KMS-11 (cell line): ENCODE data around the gene TRAF3IP1.
"Not testable (repeated sequence)": the region's sequence is repeated elsewhere in the genome, so short reads cannot be mapped to it uniquely, and the experiment has no call there.

Experiments used
- H2AFZ ChIP-seq: fragments of 200-600 bp; sonication (generic); 2 replicates; pipeline ENCODE4 v1.6.1; 2016; ENCODE audit warnings: antibody characterized with exemption, mixed run types, low read depth
- H3K27ac ChIP-seq: fragments of 200-600 bp; sonication (generic); 2 replicates; pipeline ENCODE4 v1.6.1; 2016; ENCODE audit warnings: mild to moderate bottlenecking, mixed run types
- H3K27me3 ChIP-seq: fragments of 200-600 bp; sonication (generic); 2 replicates; pipeline ENCODE4 v1.6.1; 2017; ENCODE audit warnings: mild to moderate bottlenecking, low read depth, mixed run types, moderate library complexity; ENCODE audit not compliant: insufficient read depth
- H3K36me3 ChIP-seq: fragments of 200-600 bp; sonication (generic); 2 replicates; pipeline ENCODE4 v1.6.1; 2017; ENCODE audit warnings: mild to moderate bottlenecking, mixed run types; ENCODE audit not compliant: insufficient read depth
- H3K4me1 ChIP-seq: fragments of 200-600 bp; sonication (generic); 2 replicates; pipeline ENCODE4 v1.6.1; 2016; ENCODE audit warnings: mild to moderate bottlenecking, low read depth, mixed run types; ENCODE audit not compliant: poor library complexity, severe bottlenecking
- H3K4me2 ChIP-seq: fragments of 200-600 bp; sonication (generic); 2 replicates; pipeline ENCODE4 v1.7.0; 2016; ENCODE audit warnings: mild to moderate bottlenecking, mixed run types
- H3K4me3 ChIP-seq: fragments of 200-600 bp; sonication (generic); IDR thresholded peaks from 2 replicates; pipeline ENCODE4 v1.6.1; 2017; ENCODE audit warnings: low read depth, low read length, mixed read lengths; ENCODE audit not compliant: insufficient read depth
- H3K79me2 ChIP-seq: fragments of 200-600 bp; sonication (generic); 2 replicates; pipeline ENCODE4 v1.6.1; 2016; ENCODE audit warnings: low read depth, mixed run types; ENCODE audit not compliant: insufficient read depth
- H3K9ac ChIP-seq: fragments of 200-600 bp; sonication (generic); 2 replicates; pipeline ENCODE4 v1.6.1; 2016; ENCODE audit warnings: mild to moderate bottlenecking, mixed run types
- H4K20me1 ChIP-seq: fragments of 200-600 bp; sonication (generic); 2 replicates; pipeline ENCODE4 v1.6.1; 2016; ENCODE audit warnings: mild to moderate bottlenecking, mixed run types; ENCODE audit not compliant: insufficient read depth
- TF ChIP-seq, protein P1 (sequence below): fragments of 200-600 bp; sonication (generic); conservative IDR thresholded peaks from 2 replicates; pipeline ENCODE4 v1.6.1; 2017; ENCODE audit warnings: low read depth, mild to moderate bottlenecking, antibody characterized with exemption, low read length, moderate library complexity, mixed read lengths

TRAF3IP1 gene

DNA sequence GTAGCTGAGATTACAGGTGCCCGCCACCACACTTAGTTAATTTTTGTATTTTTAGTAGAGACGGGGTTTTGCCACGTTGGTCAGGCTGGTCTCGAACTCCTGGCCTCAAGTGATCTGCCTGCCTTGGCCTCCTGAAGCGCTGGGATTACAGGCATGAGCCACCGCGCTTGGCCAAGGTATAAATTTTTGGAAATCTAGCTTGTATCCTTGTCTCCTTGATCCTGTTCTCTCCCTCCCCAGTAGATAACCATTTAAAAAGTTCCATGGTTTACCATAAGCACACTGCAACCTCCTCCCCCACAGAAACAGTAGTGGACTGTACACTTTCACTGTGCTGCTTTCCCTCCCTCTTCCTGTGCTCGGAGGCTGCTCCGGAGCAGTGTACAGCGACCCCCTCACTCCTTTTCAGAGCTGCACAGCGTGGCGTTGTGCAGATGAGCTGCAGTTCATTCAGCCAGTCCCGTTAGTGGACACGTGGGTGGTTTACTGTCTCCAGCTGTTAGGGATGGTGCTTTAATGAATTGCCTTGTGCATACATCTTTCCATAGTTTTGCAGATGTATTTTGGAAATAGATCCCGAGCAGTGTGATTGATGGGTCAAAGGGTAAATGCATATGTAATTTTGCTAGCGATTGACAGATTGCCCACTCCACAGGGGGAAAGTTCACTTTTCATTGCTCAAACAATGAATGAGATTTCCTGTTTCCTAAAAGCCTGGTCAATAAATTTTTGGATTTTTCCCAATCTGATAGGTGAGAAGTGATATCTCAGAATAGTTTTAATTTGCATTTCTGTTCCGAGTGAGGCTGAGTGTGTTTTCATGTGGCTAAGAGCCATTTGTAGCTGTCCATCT lies 121.2 kb downstream of the TRAF3IP1 start:
- H3K36me3 ChIP-seq: no peaks in the 10 kb centered on the region; the same call in 1 of the 2 replicates
- no peak overlapping the region for H3K4me3 ChIP-seq
- no peak overlapping the region for H3K4me2 ChIP-seq
- H3K79me2 ChIP-seq: no peaks in the 10 kb centered on the region; the same call in 1 of the 2 replicates
- H3K9ac ChIP-seq: no peak overlapping the region
- no peaks in the 10 kb centered on the region for H3K27me3 ChIP-seq
- H3K27ac ChIP-seq: no peak overlapping the region
- TF ChIP-seq, protein P1, sequence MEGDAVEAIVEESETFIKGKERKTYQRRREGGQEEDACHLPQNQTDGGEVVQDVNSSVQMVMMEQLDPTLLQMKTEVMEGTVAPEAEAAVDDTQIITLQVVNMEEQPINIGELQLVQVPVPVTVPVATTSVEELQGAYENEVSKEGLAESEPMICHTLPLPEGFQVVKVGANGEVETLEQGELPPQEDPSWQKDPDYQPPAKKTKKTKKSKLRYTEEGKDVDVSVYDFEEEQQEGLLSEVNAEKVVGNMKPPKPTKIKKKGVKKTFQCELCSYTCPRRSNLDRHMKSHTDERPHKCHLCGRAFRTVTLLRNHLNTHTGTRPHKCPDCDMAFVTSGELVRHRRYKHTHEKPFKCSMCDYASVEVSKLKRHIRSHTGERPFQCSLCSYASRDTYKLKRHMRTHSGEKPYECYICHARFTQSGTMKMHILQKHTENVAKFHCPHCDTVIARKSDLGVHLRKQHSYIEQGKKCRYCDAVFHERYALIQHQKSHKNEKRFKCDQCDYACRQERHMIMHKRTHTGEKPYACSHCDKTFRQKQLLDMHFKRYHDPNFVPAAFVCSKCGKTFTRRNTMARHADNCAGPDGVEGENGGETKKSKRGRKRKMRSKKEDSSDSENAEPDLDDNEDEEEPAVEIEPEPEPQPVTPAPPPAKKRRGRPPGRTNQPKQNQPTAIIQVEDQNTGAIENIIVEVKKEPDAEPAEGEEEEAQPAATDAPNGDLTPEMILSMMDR: no peak
- H3K4me1 ChIP-seq: no peaks in the 10 kb centered on the region
- no peak overlapping the region for H2AFZ ChIP-seq
- H4K20me1 ChIP-seq: no peaks in the 10 kb centered on the region

DNA sequence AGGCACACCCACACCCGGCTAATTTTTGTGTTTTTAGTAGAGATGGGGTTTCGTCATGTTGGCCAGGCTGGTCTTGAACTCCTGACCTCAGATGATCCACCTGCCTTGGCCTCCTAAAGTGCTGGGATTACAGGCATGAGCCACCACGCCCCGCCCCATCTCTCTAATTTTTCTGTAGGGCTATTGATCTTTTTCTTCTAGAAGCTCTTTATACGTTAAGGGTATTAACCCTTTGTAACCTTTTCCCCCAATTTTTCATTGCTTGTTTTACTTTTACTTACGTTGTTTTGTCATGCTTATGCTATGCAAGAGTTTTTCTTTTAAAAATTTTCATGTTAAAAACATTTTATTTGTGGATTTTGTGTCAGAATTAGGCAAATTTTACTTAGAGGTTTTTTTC lies 121.9 kb downstream of the TRAF3IP1 start:
- not testable (repeated sequence) for H2AFZ ChIP-seq, H3K4me3 ChIP-seq, H3K79me2 ChIP-seq, H3K9ac ChIP-seq, H3K36me3 ChIP-seq, H3K27ac ChIP-seq, H3K27me3 ChIP-seq, H3K4me1 ChIP-seq, H3K4me2 ChIP-seq, H4K20me1 ChIP-seq

DNA sequence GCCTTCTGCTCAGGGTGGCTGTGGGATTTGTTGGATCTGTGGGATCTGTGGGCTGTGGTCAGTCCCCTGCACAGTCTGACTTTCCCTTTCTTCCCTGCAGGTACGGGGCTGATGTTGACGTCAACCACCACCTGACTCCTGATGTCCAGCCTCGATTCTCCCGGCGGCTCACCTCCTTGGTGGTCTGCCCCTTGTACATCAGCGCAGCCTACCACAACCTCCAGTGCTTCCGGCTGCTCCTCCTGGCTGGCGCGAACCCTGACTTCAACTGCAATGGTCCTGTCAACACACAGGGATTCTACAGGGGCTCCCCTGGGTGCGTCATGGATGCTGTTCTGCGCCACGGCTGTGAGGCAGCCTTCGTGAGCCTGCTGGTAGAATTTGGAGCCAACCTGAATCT lies 123.9 kb downstream of the TRAF3IP1 start:
- no peak overlapping the region for H3K4me3 ChIP-seq
- H3K9ac ChIP-seq: no peak overlapping the region
- H3K27ac ChIP-seq: no peak overlapping the region
- no peaks in the 10 kb centered on the region for H3K4me1 ChIP-seq
- no peak overlapping the region for H2AFZ ChIP-seq
- no peaks in the 10 kb centered on the region; the same call in 1 of the 2 replicates for H3K79me2 ChIP-seq
- H4K20me1 ChIP-seq: no peaks in the 10 kb centered on the region
- TF ChIP-seq, protein P1: no peak
- H3K27me3 ChIP-seq: no peaks in the 10 kb centered on the region
- H3K36me3 ChIP-seq: no peaks in the 10 kb centered on the region; the same call in 1 of the 2 replicates
- no peak overlapping the region for H3K4me2 ChIP-seq

DNA sequence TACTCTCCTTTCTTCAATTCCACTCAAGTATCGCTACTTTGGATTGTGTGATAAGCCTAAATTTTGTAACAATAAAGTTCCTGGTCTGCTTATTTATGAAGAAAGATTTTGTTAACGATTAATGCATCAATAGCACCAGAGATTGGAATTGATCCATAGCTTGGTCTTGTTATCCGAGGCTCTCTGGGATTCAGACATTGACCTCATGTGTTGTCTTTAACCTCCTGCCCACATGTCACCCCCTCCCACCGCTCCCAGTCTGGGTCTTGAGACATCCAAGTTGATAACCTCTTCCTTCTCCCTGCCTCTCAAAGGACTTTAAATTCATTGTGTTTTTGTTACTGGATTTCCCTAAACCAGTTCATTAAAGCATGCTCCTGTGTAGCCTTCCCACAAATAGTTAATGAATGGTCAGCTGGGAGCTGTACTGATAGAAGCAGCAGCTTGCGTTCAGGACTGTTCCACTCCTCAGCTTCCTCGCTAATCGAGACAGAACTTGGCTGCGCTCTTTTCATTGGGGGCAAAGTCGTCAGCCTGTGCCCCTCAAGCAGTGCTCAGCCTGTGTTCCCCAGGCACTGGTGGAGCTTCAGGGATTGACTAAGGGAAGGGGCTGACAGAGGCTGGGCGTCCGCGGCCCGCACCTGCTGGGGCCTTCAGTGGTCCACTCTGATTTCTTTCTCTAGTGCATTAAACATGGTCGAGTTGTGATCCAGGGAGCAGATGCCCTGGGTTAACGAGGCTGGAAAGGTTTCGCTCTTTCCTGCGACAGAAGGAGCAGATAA lies 125.3 kb downstream of the TRAF3IP1 start:
- Histone ChIP-seq H3K4me1 (no peaks in the 10 kb centered on the region), H3K9ac (no peak overlapping the region), H3K79me2 (no peaks in the 10 kb centered on the region; the same call in 1 of the 2 replicates), H3K4me3 (no peak overlapping the region), H4K20me1 (no peaks in the 10 kb centered on the region), H2AFZ (no peak overlapping the region), H3K27me3 (no peaks in the 10 kb centered on the region), H3K36me3 (no peaks in the 10 kb centered on the region), H3K4me2 (no peak overlapping the region), H3K27ac (no peak overlapping the region)
- TF ChIP-seq, protein P1: no peak
